C4-2B (cell line): ENCODE results near the gene RNF227.

Source experiments
- H3K27ac ChIP-seq: fragments of 450-650 bp; 2 replicates; pipeline ENCODE4 v1.5.1; 2017
- ZFX ChIP-seq: fragments of 450-650 bp; IDR thresholded peaks from 2 replicates; pipeline ENCODE4 v1.6.1; 2017
- TF ChIP-seq, protein P1 (sequence below): fragments of 450-650 bp; conservative IDR thresholded peaks from 2 replicates; pipeline ENCODE4 v1.5.1; 2017; ENCODE audit warnings: mild to moderate bottlenecking

RNF227 gene

GRCh38 chr17:7897090-7897489, 19.0 kb downstream of the RNF227 start:
- no peak for TF ChIP-seq ZFX
- TF ChIP-seq, protein P1, sequence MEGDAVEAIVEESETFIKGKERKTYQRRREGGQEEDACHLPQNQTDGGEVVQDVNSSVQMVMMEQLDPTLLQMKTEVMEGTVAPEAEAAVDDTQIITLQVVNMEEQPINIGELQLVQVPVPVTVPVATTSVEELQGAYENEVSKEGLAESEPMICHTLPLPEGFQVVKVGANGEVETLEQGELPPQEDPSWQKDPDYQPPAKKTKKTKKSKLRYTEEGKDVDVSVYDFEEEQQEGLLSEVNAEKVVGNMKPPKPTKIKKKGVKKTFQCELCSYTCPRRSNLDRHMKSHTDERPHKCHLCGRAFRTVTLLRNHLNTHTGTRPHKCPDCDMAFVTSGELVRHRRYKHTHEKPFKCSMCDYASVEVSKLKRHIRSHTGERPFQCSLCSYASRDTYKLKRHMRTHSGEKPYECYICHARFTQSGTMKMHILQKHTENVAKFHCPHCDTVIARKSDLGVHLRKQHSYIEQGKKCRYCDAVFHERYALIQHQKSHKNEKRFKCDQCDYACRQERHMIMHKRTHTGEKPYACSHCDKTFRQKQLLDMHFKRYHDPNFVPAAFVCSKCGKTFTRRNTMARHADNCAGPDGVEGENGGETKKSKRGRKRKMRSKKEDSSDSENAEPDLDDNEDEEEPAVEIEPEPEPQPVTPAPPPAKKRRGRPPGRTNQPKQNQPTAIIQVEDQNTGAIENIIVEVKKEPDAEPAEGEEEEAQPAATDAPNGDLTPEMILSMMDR = no peak
- no peak overlapping the region for H3K27ac ChIP-seq

- no peak overlapping the region for H3K27ac ChIP-seq
- TF ChIP-seq, protein P1 = no peak
- TF ChIP-seq ZFX = no peak
These were observed 21.2 kb downstream of the RNF227 start for GRCh38 chr17:7894866-7895265.

GRCh38 chr17:7894226-7894625, 21.9 kb downstream of the RNF227 start:
- no peak for TF ChIP-seq ZFX
- TF ChIP-seq, protein P1 = no peak
- H3K27ac ChIP-seq = no peak overlapping the region

- TF ChIP-seq, protein P1 = no peak
- TF ChIP-seq ZFX = no peak
- no peak overlapping the region for H3K27ac ChIP-seq
These were observed 22.8 kb downstream of the RNF227 start for GRCh38 chr17:7893187-7893880.

DNA sequence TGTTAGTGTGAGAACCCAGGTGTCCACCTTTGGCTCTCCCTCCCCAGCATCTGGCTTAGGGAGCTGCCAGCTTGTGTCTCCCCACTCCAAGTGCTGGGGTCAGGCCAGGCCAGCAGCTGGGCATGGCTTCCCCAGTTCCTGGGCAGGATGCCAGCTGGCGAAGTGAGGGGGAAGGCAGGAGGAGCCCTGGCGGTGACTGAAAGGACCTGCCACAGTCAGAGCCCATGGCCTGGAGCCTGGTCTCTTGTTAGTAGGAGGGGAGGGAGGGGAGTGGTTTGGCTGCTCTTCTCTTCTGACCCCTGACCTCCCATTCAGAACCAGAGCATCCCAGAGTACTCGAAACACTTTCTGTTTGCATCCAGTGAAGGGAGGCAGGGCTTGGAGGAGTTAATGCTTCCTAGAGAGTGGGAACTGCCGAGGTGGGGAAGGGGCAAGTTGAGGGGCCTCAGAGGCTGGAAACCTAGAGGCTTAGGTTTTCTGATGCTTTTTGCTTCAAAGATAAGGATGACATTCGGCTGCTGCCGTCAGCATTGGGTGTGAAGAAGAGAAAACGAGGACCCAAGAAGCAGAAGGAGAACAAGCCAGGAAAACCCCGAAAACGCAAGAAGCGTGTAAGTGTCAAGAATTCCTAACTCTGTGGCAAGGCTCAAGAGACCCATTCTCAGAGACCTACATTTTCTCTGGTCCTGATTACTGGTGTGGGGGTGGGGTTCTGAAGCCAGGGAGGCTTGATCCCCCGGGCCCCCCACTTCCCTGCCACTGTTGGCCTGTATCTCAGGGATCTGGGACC, 26.7 kb downstream of the RNF227 start:
- TF ChIP-seq, protein P1 = no peak; the same call in 1 of the 2 replicates
- TF ChIP-seq ZFX = no peak
- H3K27ac ChIP-seq = peak overlapping the region; percentile 100

GRCh38 chr17:7888184-7888920, 27.7 kb downstream of the RNF227 start, which contains the start of gene CHD3:
Gene CHD3, plus strand, starts transcription at chr17:7888789. Its CDS starts 212 bp downstream, at chr17:7889001.
- TF ChIP-seq, protein P1 = no peak
- TF ChIP-seq ZFX = peak; percentile 31; the same call in 1 of the 2 replicates
- peak within 1 kb of the TSS; percentile 100 for H3K27ac ChIP-seq
